Mucosa of rectum (tissue), 2 donors: ENCODE data around the gene CASZ1.

Experiments
- H3K27ac ChIP-seq, 2 donors: one replicate each; pipeline ENCODE4 v1.7.0; 2013; ENCODE audit warnings: inconsistent platforms in 2 of 2, low read depth in 2 of 2, low read length in 2 of 2
- H3K27me3 ChIP-seq, 2 donors: one replicate each; pipeline ENCODE4 v1.7.0; 2013; ENCODE audit warnings: low read length in 2 of 2; ENCODE audit not compliant: control insufficient read depth in 2 of 2, insufficient read depth in 2 of 2
- H3K36me3 ChIP-seq, 2 donors: one replicate each; pipeline ENCODE4 v1.7.0; 2013; ENCODE audit warnings: low read length in 2 of 2; ENCODE audit not compliant: control insufficient read depth in 2 of 2, insufficient read depth in 2 of 2
- H3K4me1 ChIP-seq, 2 donors: one replicate each; pipeline ENCODE4 v1.7.0; 2013; ENCODE audit warnings: low read length in 2 of 2, mild to moderate bottlenecking in 1 of 2; ENCODE audit not compliant: control insufficient read depth in 2 of 2, insufficient read depth in 2 of 2
- H3K4me3 ChIP-seq, 2 donors: one replicate each; pipeline ENCODE4 v1.7.0; 2013; ENCODE audit warnings: low read length in 2 of 2
- H3K9ac ChIP-seq, 2 donors: one replicate each; pipeline ENCODE4 v1.7.0; 2013; ENCODE audit warnings: low read length in 2 of 2, low read depth in 1 of 2, mild to moderate bottlenecking in 1 of 2
- H3K9me3 ChIP-seq, 2 donors: one replicate each; pipeline ENCODE4 v1.7.0; 2013; ENCODE audit warnings: low read length in 2 of 2; ENCODE audit not compliant: control insufficient read depth in 2 of 2
- donor health status: healthy.
- donor health status: Normal muscosa, but diverticular disease.

Gene CASZ1

DNA sequence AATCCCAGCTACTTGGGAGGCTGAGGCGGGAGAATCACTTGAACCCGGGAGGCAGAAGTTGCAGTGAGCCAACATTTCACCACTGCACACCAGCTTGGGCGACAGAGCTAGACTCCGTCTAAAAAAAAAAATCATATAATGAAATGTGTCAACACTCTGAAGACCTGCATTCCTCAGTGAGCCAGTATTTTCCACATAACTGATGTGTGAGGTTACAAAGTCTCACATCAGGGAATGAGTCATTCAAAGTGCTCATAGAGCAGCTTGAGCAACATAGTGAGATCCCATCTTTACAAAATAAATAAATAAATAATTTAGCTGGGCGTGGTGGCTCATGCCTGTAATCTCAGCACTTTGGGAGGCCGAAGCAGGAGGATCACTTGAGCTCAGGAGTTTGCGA lies 65.5 kb downstream of the CASZ1 start:
- H3K4me1 ChIP-seq = peaks cover 0 to 6% of the 10 kb centered on the region in 2 donors
- H3K27me3 ChIP-seq = no peaks in the 10 kb centered on the region
- no peaks in the 10 kb centered on the region for H3K36me3 ChIP-seq
- no peak overlapping the region for H3K4me3 ChIP-seq
- H3K9ac ChIP-seq = no peak overlapping the region
- no peaks in the 10 kb centered on the region for H3K9me3 ChIP-seq
- H3K27ac ChIP-seq = no peak overlapping the region

DNA sequence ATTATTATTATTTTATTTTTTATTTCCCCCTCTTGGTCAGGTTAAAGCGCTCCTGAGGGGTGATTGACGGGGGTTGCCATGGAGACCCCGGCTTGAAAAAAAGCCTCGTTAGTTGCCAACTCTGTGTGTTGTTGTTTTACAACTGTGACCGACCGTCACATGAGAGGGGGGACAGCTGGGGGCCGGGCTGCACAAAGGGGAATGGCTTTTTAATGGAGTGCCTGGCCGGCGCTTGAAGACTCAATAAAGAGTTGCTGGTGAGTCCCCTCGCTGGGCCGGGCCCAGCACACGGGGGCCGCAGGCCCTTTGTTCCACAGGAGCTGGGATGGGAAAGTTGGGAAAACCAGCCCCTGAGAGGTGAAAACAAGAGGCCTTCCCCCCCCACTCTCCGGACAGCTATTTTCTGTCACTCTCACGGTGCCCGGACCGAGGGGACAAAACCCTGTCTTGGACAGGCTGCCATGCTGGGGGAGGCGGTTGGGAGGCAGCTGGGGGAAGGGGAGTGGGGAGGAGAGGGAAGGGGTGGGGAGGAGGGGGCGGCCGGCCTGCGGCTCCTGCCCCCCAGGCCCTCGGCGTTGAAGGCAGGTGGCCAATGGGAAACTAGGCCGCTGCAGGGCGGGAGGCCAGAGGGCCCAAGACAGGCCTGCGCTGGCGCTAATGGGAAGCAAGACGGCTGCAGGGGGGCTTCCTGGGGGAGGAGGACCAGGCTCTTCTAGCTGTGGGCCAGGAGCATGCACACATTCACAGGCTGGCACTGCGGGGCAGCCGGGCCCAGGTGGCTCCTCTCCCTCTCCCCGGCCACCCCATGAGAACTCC lies 67.6 kb downstream of the CASZ1 start:
- H3K36me3 ChIP-seq = no peaks in the 10 kb centered on the region
- H3K9me3 ChIP-seq = no peaks in the 10 kb centered on the region
- H3K4me3 ChIP-seq = no peak overlapping the region
- H3K27me3 ChIP-seq = no peaks in the 10 kb centered on the region
- H3K4me1 ChIP-seq = peaks cover 7 to 9% of the 10 kb centered on the region in 2 donors
- no peak overlapping the region for H3K27ac ChIP-seq
- H3K9ac ChIP-seq = no peak overlapping the region

GRCh38 chr1:10727751-10728232 lies 68.7 kb downstream of the CASZ1 start:
- H3K4me3 ChIP-seq = no peak overlapping the region
- no peaks in the 10 kb centered on the region for H3K9me3 ChIP-seq
- H3K36me3 ChIP-seq = no peaks in the 10 kb centered on the region
- no peak overlapping the region for H3K27ac ChIP-seq
- H3K27me3 ChIP-seq = no peaks in the 10 kb centered on the region
- peaks cover 3 to 12% of the 10 kb centered on the region in 2 donors for H3K4me1 ChIP-seq
- no peak overlapping the region for H3K9ac ChIP-seq

DNA sequence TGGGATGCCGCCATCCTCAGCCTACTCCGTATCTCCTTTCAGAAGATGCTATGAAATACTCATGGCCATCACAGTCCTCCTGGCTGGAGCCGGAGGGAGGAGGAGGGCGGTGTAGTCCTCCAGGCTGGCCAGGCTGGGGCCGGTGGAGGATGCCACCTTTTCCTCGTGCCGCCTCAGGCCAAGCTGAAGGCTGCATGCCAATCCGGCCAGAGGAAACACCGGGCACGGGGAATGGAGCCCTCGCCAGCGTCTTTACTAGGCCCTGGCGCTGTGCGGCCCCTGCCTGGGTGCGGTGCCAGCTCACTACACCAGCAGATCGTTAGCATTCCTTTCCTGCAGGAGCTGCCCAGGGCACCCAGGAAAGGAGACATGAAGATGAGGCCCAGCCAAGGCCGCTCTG lies 70.1 kb downstream of the CASZ1 start:
- H3K27me3 ChIP-seq = no peaks in the 10 kb centered on the region
- no peak overlapping the region for H3K27ac ChIP-seq
- H3K9ac ChIP-seq = no peak overlapping the region
- no peak overlapping the region for H3K4me3 ChIP-seq
- no peaks in the 10 kb centered on the region for H3K36me3 ChIP-seq
- peaks cover 3 to 12% of the 10 kb centered on the region in 2 donors for H3K4me1 ChIP-seq
- H3K9me3 ChIP-seq = no peaks in the 10 kb centered on the region

- Histone ChIP-seq H3K27me3 (no peaks in the 10 kb centered on the region), H3K9ac (no peak overlapping the region), H3K4me1 (peaks cover 3 to 12% of the 10 kb centered on the region in 2 donors), H3K4me3 (no peak overlapping the region), H3K27ac (no peak overlapping the region), H3K36me3 (no peaks in the 10 kb centered on the region), H3K9me3 (no peaks in the 10 kb centered on the region)
Measured at GRCh38 chr1:10724948-10725847, 71.2 kb downstream of the CASZ1 start.

GRCh38 chr1:10724511-10724910 lies 71.9 kb downstream of the CASZ1 start:
- no peaks in the 10 kb centered on the region for H3K9me3 ChIP-seq
- no peak overlapping the region for H3K27ac ChIP-seq
- H3K4me1 ChIP-seq = peaks cover 3 to 12% of the 10 kb centered on the region in 2 donors
- H3K27me3 ChIP-seq = no peaks in the 10 kb centered on the region
- no peak overlapping the region for H3K4me3 ChIP-seq
- H3K36me3 ChIP-seq = no peaks in the 10 kb centered on the region
- H3K9ac ChIP-seq = no peak overlapping the region

DNA sequence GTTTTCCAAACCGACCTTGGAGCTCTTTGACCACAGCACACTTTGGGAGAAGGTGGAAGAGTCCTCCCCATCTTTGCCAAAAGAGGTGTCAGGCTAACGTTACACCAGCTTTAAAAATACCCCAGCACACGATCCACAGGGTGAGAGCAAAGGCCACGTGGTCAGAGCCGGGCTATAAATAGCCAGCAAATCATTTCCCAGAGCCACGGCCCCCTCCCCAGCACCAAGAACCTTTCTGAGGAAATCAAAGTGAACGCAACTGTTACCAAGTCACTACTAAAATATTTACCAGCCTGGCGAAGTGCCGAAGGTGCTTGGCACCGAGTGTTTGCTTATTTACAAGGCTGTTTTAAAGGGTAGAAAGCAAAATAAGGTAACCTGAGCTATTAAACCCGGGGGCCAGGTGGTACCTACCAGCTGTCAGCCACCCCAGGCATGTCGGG lies 72.4 kb downstream of the CASZ1 start:
- peaks cover 3 to 12% of the 10 kb centered on the region in 2 donors for H3K4me1 ChIP-seq
- no peak overlapping the region for H3K4me3 ChIP-seq
- no peak overlapping the region for H3K9ac ChIP-seq
- no peak overlapping the region for H3K27ac ChIP-seq
- no peaks in the 10 kb centered on the region for H3K9me3 ChIP-seq
- H3K27me3 ChIP-seq = no peaks in the 10 kb centered on the region
- H3K36me3 ChIP-seq = no peaks in the 10 kb centered on the region

GRCh38 chr1:10723317-10723716 lies 73.1 kb downstream of the CASZ1 start:
- peaks cover 3 to 14% of the 10 kb centered on the region in 2 donors for H3K4me1 ChIP-seq

DNA sequence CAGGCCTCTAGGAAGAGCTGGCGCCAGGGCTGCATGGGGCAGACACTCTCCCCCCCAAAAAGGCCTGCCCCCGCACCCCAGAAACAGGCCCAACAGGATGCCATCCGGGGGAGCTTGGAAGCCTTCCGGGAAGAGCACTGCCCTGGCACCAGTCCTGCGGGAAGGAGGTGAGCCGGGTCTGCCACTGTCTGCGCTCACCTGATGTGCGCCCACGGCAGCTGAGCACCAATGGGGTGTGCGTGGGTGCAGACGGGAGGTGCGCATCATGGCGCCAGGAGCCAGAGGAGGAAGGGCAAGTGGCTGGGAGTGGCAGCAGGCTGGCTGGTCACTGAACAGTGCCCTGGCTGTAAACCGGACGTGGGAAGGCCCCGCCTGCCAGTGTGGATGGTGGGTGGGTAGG lies 73.6 kb downstream of the CASZ1 start:
- H3K27ac ChIP-seq = no peak overlapping the region
- no peaks in the 10 kb centered on the region for H3K27me3 ChIP-seq
- H3K36me3 ChIP-seq = no peaks in the 10 kb centered on the region
- H3K9ac ChIP-seq = no peak overlapping the region
- no peaks in the 10 kb centered on the region for H3K9me3 ChIP-seq
- H3K4me3 ChIP-seq = no peak overlapping the region
- H3K4me1 ChIP-seq = peaks cover 5 to 18% of the 10 kb centered on the region in 2 donors

More at GRCh38 chr1:10723317-10723716, 73.1 kb downstream of the CASZ1 start:
- H3K36me3 ChIP-seq = no peaks in the 10 kb centered on the region
- H3K4me3 ChIP-seq = no peak overlapping the region
- no peak overlapping the region for H3K9ac ChIP-seq
- H3K27me3 ChIP-seq = no peaks in the 10 kb centered on the region
- no peak overlapping the region for H3K27ac ChIP-seq
- H3K9me3 ChIP-seq = no peaks in the 10 kb centered on the region
